ES-I3 (cell line): ENCODE data around the gene CBFA2T2.
"Not testable (repeated sequence)": the region's sequence is repeated elsewhere in the genome, so short reads cannot be mapped to it uniquely, and the experiment has no call there.

Experiments used
- H3K36me3 ChIP-seq: 2 replicates; pipeline ENCODE4 v1.6.1; 2013; ENCODE audit warnings: mild to moderate bottlenecking, low read length, control low read depth, moderate library complexity; ENCODE audit not compliant: insufficient read depth
- H3K4me1 ChIP-seq: 2 replicates; pipeline ENCODE4 v1.6.1; 2013; ENCODE audit warnings: mild to moderate bottlenecking, control low read depth, low read length; ENCODE audit not compliant: insufficient read depth
- H3K9ac ChIP-seq: 2 replicates; pipeline ENCODE4 v1.6.1; 2013; ENCODE audit warnings: low read depth, mild to moderate bottlenecking, low read length, moderate library complexity
- H3K9me3 ChIP-seq: 2 replicates; pipeline ENCODE4 v1.6.1; 2013; ENCODE audit warnings: mild to moderate bottlenecking, low read length, moderate library complexity; ENCODE audit not compliant: control insufficient read depth, insufficient read depth

Gene CBFA2T2

GRCh38 chr20:33578510-33578909, 88.6 kb downstream of the CBFA2T2 start:
- Histone ChIP-seq H3K36me3 (no peaks in the 10 kb centered on the region), H3K4me1 (peaks cover 14% of the 10 kb centered on the region), H3K9ac (no peak overlapping the region), H3K9me3 (no peaks in the 10 kb centered on the region)

DNA sequence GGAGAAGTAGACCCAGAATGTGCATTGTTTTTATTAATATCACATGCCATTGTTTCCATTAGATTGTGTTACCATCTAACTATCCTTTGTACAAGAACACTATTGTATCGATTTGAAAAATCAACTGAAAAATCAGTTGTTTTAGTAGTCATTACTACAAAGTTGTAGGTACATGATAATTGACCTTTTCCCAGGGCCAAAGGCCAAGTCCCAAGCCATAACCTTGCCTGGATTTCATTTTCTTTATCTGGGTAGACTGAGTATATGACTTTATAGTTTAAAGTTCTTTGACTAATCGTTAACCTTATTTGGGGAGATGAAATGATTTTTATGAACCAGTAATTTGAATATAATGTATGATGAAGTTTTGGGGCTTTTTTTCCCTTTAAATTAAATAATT, 93.2 kb downstream of the CBFA2T2 start:
- Histone ChIP-seq H3K9ac (no peak overlapping the region), H3K4me1 (peaks cover 14% of the 10 kb centered on the region), H3K9me3 (no peaks in the 10 kb centered on the region), H3K36me3 (no peaks in the 10 kb centered on the region)

DNA sequence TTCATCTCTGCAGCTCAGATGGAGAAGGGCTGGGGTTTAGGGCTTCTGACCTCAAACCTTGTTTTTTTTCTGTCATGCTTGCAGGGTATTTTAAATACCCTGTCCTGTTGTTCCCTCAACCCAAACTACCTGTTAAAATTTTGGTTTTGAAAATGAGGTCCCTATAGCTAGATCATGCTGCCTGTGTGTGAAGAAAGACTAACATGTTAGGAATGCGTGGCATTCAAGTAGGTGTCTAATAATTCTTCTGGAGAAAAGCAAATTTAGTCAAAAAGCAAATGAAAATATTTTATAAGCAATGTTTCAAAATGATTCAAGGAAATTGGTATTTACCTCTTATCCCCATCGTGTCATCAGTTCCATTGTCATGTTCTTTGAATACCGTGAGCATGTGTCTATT, 95.1 kb downstream of the CBFA2T2 start:
- peaks cover 14% of the 10 kb centered on the region for H3K4me1 ChIP-seq
- no peaks in the 10 kb centered on the region for H3K36me3 ChIP-seq
- H3K9ac ChIP-seq, result no peak overlapping the region
- no peaks in the 10 kb centered on the region for H3K9me3 ChIP-seq

DNA sequence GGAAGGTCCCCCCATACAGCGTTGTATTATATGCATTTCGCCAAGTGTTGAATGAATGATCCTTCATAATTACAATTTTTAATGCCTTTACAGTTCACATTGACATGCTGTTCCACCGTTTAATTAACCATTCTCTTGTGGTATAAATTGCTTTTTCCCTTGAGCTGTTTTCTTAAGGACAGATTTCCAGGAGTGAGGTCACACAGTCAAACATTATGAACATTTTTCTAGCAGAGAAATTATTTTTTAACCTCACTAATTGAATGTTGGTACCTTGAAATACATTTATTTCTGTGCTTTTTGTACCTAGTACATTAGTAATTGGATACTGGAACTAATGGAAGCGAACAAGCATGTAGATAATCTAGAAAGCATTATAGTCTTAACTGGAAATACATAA, 95.5 kb downstream of the CBFA2T2 start:
- no peak overlapping the region for H3K9ac ChIP-seq
- H3K9me3 ChIP-seq, result no peaks in the 10 kb centered on the region
- H3K4me1 ChIP-seq, result peaks cover 14% of the 10 kb centered on the region
- H3K36me3 ChIP-seq, result no peaks in the 10 kb centered on the region

DNA sequence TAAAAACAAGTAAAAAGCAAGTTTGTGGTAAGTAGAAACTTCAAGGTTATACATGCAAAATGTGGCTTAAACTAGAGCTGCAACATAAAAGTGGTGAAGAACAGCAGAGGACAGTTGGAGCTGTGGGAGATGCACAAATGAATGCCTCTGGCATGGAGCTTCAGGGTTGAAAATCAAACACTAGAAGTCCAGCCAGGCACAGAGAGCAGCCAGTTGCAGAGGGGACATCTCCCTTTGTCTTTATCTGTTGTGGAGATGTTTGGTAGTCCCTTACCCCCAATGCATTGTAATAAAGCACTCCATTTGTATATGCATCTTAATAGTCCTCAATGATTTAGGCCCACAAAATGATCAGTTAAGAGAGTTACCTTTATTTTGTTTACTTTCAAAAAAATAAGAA, 99.2 kb downstream of the CBFA2T2 start:
- Histone ChIP-seq H3K9me3 (no peaks in the 10 kb centered on the region), H3K36me3 (no peaks in the 10 kb centered on the region), H3K9ac (no peak overlapping the region), H3K4me1 (no peaks in the 10 kb centered on the region)

- H3K9me3 ChIP-seq, H3K4me1 ChIP-seq, H3K36me3 ChIP-seq, H3K9ac ChIP-seq: not testable (repeated sequence)
These were observed 102.0 kb downstream of the CBFA2T2 start for GRCh38 chr20:33591901-33592300.

- Histone ChIP-seq H3K9me3 (no peaks in the 10 kb centered on the region), H3K4me1 (no peaks in the 10 kb centered on the region), H3K36me3 (no peaks in the 10 kb centered on the region; the same call in 1 of the 2 replicates), H3K9ac (no peak overlapping the region)
These were observed 104.8 kb downstream of the CBFA2T2 start for GRCh38 chr20:33594743-33595142.

- no peaks in the 10 kb centered on the region for H3K9me3 ChIP-seq
- H3K36me3 ChIP-seq, result no peaks in the 10 kb centered on the region; the same call in 1 of the 2 replicates
- no peaks in the 10 kb centered on the region for H3K4me1 ChIP-seq
- no peak overlapping the region for H3K9ac ChIP-seq
These were observed 110.5 kb downstream of the CBFA2T2 start for GRCh38 chr20:33600414-33600813.

DNA sequence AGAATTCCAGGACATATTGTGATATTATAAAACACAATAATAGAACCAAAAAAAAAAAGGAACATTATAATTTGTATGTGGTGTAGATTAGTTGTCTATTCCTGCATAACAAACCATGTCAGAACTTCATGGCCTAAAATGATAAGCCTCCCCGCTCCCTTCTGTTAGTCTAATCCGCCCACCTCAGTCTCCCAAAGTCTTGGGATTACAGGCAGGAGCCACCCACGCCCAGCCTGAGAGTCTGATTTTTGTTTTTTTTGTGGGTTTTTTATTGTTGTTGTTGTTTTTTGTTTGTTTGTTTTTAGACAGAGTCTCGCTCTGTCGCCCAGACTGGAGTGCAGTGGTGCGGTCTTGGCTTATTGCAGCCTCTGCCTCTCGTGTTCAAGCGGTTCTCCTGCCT, 111.1 kb downstream of the CBFA2T2 start:
- H3K9ac ChIP-seq, result no peak overlapping the region
- H3K36me3 ChIP-seq, result no peaks in the 10 kb centered on the region; the same call in 1 of the 2 replicates
- H3K9me3 ChIP-seq, result no peaks in the 10 kb centered on the region
- H3K4me1 ChIP-seq, result no peaks in the 10 kb centered on the region

DNA sequence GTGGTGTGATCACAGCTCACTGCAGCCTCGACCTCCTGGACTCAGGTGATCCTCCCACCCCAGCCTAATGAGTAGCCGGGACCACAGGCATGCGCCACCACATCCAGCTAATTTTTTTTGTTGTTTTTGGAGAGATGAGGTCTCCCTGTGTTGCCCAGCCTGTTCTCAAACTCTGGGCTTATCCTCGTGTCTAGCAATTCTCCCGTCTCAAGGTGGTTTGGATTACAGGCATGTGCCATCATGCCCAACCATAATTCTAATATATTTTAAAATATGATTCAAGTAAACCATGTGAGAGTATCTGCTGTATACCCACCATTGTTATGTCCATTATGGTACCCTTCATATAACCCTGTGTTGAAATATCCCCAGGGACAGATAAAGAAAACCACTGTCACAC, 112.0 kb downstream of the CBFA2T2 start:
- Histone ChIP-seq H3K36me3 (no peaks in the 10 kb centered on the region; the same call in 1 of the 2 replicates), H3K4me1 (no peaks in the 10 kb centered on the region), H3K9ac (no peak overlapping the region), H3K9me3 (no peaks in the 10 kb centered on the region)

DNA sequence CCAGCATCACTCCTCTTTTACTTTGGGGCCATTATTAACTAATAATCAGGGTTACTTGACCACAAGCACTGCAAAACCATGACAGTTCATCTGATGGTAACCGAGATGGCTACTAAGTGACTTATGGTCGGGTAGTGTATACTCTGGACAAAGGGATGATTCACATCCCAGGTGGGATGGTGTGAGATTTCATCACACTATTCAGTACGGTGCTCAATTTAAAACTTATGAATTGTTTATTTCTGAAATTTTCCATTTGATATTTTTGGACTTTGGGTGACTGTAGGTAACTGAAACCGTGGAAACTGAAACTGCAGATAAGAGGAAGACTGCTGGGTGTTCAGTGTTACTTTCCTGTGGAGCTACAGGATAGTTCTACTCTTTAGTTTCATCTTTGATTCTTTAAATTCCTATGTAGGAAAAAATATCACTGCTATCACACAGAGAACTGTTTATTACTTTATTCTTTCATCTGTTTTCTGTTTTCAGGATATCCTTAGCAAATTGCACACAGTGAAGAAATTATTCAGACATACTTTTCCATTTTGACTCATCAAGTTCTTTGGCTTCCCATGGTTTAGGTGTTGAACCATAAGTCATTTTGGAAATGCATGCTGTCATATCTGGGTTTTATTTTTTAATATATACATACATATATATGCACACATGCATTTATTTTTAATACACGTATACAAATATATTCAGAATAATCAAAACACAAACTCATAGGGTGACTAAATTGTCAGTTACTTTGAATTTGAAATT, 113.1 kb downstream of the CBFA2T2 start:
- H3K36me3 ChIP-seq, result peaks cover 4% of the 10 kb centered on the region; the same call in 1 of the 2 replicates
- no peaks in the 10 kb centered on the region for H3K4me1 ChIP-seq
- no peak overlapping the region for H3K9ac ChIP-seq

GRCh38 chr20:33604084-33604990, 114.4 kb downstream of the CBFA2T2 start:
- Histone ChIP-seq H3K4me1 (no peaks in the 10 kb centered on the region), H3K36me3 (peaks cover 6% of the 10 kb centered on the region; the same call in 1 of the 2 replicates), H3K9ac (no peak overlapping the region), H3K9me3 (no peaks in the 10 kb centered on the region)

More for the DNA sequence above, 113.1 kb downstream of the CBFA2T2 start:
- H3K9me3 ChIP-seq, result no peaks in the 10 kb centered on the region

GRCh38 chr20:33604991-33605370, 115.1 kb downstream of the CBFA2T2 start:
- Histone ChIP-seq H3K9me3 (no peaks in the 10 kb centered on the region), H3K36me3 (peaks cover 6% of the 10 kb centered on the region; the same call in 1 of the 2 replicates), H3K9ac (no peak overlapping the region), H3K4me1 (no peaks in the 10 kb centered on the region)

DNA sequence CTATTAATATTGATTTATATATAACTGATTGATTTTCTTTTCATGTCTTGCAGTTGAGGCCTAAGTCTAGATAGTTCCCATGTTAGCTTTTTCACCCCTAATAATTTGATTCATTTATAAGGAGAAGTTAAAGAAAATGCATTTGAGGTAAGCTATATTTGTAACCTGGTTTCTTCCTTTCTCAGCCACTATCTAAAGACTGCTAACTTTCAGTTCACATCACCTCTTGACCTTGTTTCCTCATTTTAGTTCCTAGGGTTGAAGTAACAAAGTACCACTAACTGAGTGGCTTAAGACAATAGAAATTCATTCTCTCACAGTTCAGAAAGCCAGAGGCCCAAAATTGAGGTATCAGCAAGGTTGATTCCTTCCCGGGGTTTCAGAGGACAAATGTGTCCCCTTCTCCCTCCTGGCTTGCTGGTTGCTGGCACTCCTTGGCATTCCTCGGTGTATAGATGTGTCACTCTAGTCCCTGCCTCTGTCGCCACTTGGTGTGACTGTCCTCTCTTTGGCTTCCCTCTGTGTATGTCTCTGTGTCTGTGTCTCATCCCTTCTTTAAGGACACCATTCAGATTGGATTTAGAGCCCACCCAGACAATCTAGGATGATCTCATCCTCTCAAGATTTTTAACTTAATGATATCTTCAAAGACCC, 116.3 kb downstream of the CBFA2T2 start:
- no peaks in the 10 kb centered on the region for H3K4me1 ChIP-seq
- no peaks in the 10 kb centered on the region for H3K9me3 ChIP-seq
- no peak overlapping the region for H3K9ac ChIP-seq
- H3K36me3 ChIP-seq, result peaks cover 6% of the 10 kb centered on the region
